Measurements from ENCODE around the gene NASP. TPM values are rescaled to one million over a fixed set of nuclear protein-coding genes. Genes with fewer than 3 reads are reported as not detected.

The NASP gene
- total and polyA plus RNA-seq, 2 experiments from 2014 or later: 294 to 1,039 TPM

- no peak overlapping the region for H3K4me3 Mint-ChIP-seq
- Histone ChIP-seq H3K36me3 (ENCODE audit: insufficient read depth) (peaks cover 61% of the 10 kb centered on the region), H3K27me3 (ENCODE audit: insufficient read depth) (no peaks in the 10 kb centered on the region), H3K9me2 (ENCODE audit: insufficient read depth) (no peaks in the 10 kb centered on the region), H2AFZ (no peak overlapping the region), H3K79me2 (replicated peaks; ENCODE audit: insufficient read depth) (peaks cover 100% of the 10 kb centered on the region), H3K4me2 (no peak overlapping the region), H3K4me3 (no peak overlapping the region), H3F3A (replicated peaks; ENCODE audit: low read depth) (peaks cover 36% of the 10 kb centered on the region), H4K20me1 (replicated peaks; ENCODE audit: insufficient read depth) (peaks cover 77% of the 10 kb centered on the region), H3K4me1 (ENCODE audit: insufficient read depth) (no peaks in the 10 kb centered on the region), H3K27ac (ENCODE audit: low read depth) (no peak overlapping the region)
- ATAC-seq (no peak), DNase-seq (ENCODE audit: low spot score) (no peak)
- H3K27me3 Mint-ChIP-seq (ENCODE audit: insufficient read depth, low read depth, poor library complexity): peaks cover 2% of the 10 kb centered on the region
- no peaks in the 10 kb centered on the region for H3K9me3 Mint-ChIP-seq
- peaks cover 23% of the 10 kb centered on the region for H3K4me1 Mint-ChIP-seq
- H3K36me3 Mint-ChIP-seq (ENCODE audit: low read depth): peaks cover 93% of the 10 kb centered on the region
- no peak overlapping the region for H3K27ac Mint-ChIP-seq
- TF ChIP-seq POLR2AphosphoS5 (IDR thresholded peaks at IDR 0.05; ENCODE audit: low read depth) (no peak), ZNF462 (CRISPR knock-in tag; IDR thresholded peaks at IDR 0.05) (no peak), EZH2 (IDR thresholded peaks at IDR 0.05; ENCODE audit: low read depth, unreplicated experiment) (no peak), CREB1 (CRISPR knock-in tag; IDR thresholded peaks at IDR 0.05; ENCODE audit: low read depth) (no peak), JUNB (IDR thresholded peaks at IDR 0.05; ENCODE audit: unreplicated experiment) (no peak), ZNF331 (CRISPR knock-in tag; IDR thresholded peaks at IDR 0.05; ENCODE audit: low read depth) (no peak), REST (IDR thresholded peaks at IDR 0.05; ENCODE audit: unreplicated experiment) (no peak), ETS1 (IDR thresholded peaks at IDR 0.05) (no peak), NANOG (IDR thresholded peaks at IDR 0.05; ENCODE audit: borderline replicate concordance) (no peak), ZNF114 (CRISPR knock-in tag; IDR thresholded peaks at IDR 0.05) (no peak), CTCF (conservative IDR thresholded peaks at IDR 0.05; ENCODE audit: low read depth in 2 of 2) (no peak), STAT1 (IDR thresholded peaks at IDR 0.05; ENCODE audit: unreplicated experiment) (no peak)
Measured at GRCh38 chr1:45604239-45604638, 20.4 kb downstream of the NASP start.
